Measurements from ENCODE around the gene DENND1B.

The DENND1B gene

GRCh38 chr1:197673292-197673691, 102.0 kb downstream of the DENND1B start:
- no peak for DNase-seq (ENCODE audit: low read depth, low spot score)
- 100% methylated on average over 1 of the region's 2 CpGs for whole genome bisulfite sequencing (ENCODE audit: insufficient coverage, insufficient read length)
- no peaks in the 10 kb centered on the region for H3K36me3 ChIP-seq (ENCODE audit: control insufficient read depth, insufficient read depth, low read length)
- no peaks in the 10 kb centered on the region for H3K9me3 ChIP-seq (ENCODE audit: control insufficient read depth, insufficient read depth, low read length)
- H3K4me3 ChIP-seq (ENCODE audit: low read length), result no peak overlapping the region
- no peak overlapping the region for H3K27ac ChIP-seq (ENCODE audit: low read length)
- peaks cover 1% of the 10 kb centered on the region; the same call in 1 of the 2 replicates for H3K4me1 ChIP-seq (ENCODE audit: control insufficient read depth, insufficient read depth, low read length)
- no peaks in the 10 kb centered on the region for H3K27me3 ChIP-seq (ENCODE audit: control insufficient read depth, insufficient read depth, low read length)

GRCh38 chr1:197672347-197672746, 102.9 kb downstream of the DENND1B start:
- Histone ChIP-seq H3K27ac (ENCODE audit: low read length) (no peak overlapping the region), H3K4me3 (ENCODE audit: low read length) (no peak overlapping the region), H3K27me3 (ENCODE audit: control insufficient read depth, insufficient read depth, low read length) (no peaks in the 10 kb centered on the region), H3K9me3 (ENCODE audit: control insufficient read depth, insufficient read depth, low read length) (no peaks in the 10 kb centered on the region), H3K4me1 (ENCODE audit: control insufficient read depth, insufficient read depth, low read length) (peaks cover 1% of the 10 kb centered on the region; the same call in 1 of the 2 replicates), H3K36me3 (ENCODE audit: control insufficient read depth, insufficient read depth, low read length) (no peaks in the 10 kb centered on the region)
- no CpG with 5 or more reads among the region's 1 CpG for WGBS (ENCODE audit: insufficient coverage, insufficient read length)
- no peak for DNase-seq (ENCODE audit: low read depth, low spot score)

GRCh38 chr1:197671920-197672319, 103.4 kb downstream of the DENND1B start:
- H3K9me3 ChIP-seq (ENCODE audit: control insufficient read depth, insufficient read depth, low read length), result no peaks in the 10 kb centered on the region
- H3K27ac ChIP-seq (ENCODE audit: low read length), result no peak overlapping the region
- H3K4me3 ChIP-seq (ENCODE audit: low read length), result no peak overlapping the region
- H3K4me1 ChIP-seq (ENCODE audit: control insufficient read depth, insufficient read depth, low read length), result peaks cover 1% of the 10 kb centered on the region; the same call in 1 of the 2 replicates
- no peak for DNase-seq (ENCODE audit: low read depth, low spot score)
- H3K27me3 ChIP-seq (ENCODE audit: control insufficient read depth, insufficient read depth, low read length), result no peaks in the 10 kb centered on the region
- no CpG with 5 or more reads among the region's 1 CpG for WGBS (ENCODE audit: insufficient coverage, insufficient read length)
- no peaks in the 10 kb centered on the region for H3K36me3 ChIP-seq (ENCODE audit: control insufficient read depth, insufficient read depth, low read length)

- Histone ChIP-seq H3K9me3 (ENCODE audit: control insufficient read depth, insufficient read depth, low read length) (no peaks in the 10 kb centered on the region), H3K27me3 (ENCODE audit: control insufficient read depth, insufficient read depth, low read length) (no peaks in the 10 kb centered on the region), H3K4me1 (ENCODE audit: control insufficient read depth, insufficient read depth, low read length) (peaks cover 1% of the 10 kb centered on the region; the same call in 1 of the 2 replicates), H3K4me3 (ENCODE audit: low read length) (no peak overlapping the region), H3K36me3 (ENCODE audit: control insufficient read depth, insufficient read depth, low read length) (no peaks in the 10 kb centered on the region), H3K27ac (ENCODE audit: low read length) (no peak overlapping the region)
- no CpG with 5 or more reads among the region's 1 CpG for WGBS (ENCODE audit: insufficient coverage, insufficient read length)
- no peak for DNase-seq (ENCODE audit: low read depth, low spot score)
These were observed 104.1 kb downstream of the DENND1B start for GRCh38 chr1:197671140-197671539.

GRCh38 chr1:197666769-197667285, 108.5 kb downstream of the DENND1B start:
- no peaks in the 10 kb centered on the region for H3K9me3 ChIP-seq (ENCODE audit: control insufficient read depth, insufficient read depth, low read length)
- no peak for DNase-seq (ENCODE audit: low read depth, low spot score)
- no CpG with 5 or more reads among the region's 11 CpGs for WGBS (ENCODE audit: insufficient coverage, insufficient read length)
- no peak overlapping the region for H3K27ac ChIP-seq (ENCODE audit: low read length)
- H3K36me3 ChIP-seq (ENCODE audit: control insufficient read depth, insufficient read depth, low read length), result no peaks in the 10 kb centered on the region
- no peak overlapping the region for H3K4me3 ChIP-seq (ENCODE audit: low read length)
- H3K27me3 ChIP-seq (ENCODE audit: control insufficient read depth, insufficient read depth, low read length), result no peaks in the 10 kb centered on the region
- no peaks in the 10 kb centered on the region for H3K4me1 ChIP-seq (ENCODE audit: control insufficient read depth, insufficient read depth, low read length)

GRCh38 chr1:197664391-197664790, 110.9 kb downstream of the DENND1B start:
- Histone ChIP-seq H3K9me3 (ENCODE audit: control insufficient read depth, insufficient read depth, low read length) (no peaks in the 10 kb centered on the region), H3K27me3 (ENCODE audit: control insufficient read depth, insufficient read depth, low read length) (no peaks in the 10 kb centered on the region), H3K4me1 (ENCODE audit: control insufficient read depth, insufficient read depth, low read length) (no peaks in the 10 kb centered on the region), H3K36me3 (ENCODE audit: control insufficient read depth, insufficient read depth, low read length) (no peaks in the 10 kb centered on the region), H3K27ac (ENCODE audit: low read length) (no peak overlapping the region), H3K4me3 (ENCODE audit: low read length) (no peak overlapping the region)
- no CpG with 5 or more reads among the region's 1 CpG for WGBS (ENCODE audit: insufficient coverage, insufficient read length)
- no peak for DNase-seq (ENCODE audit: low read depth, low spot score)

- WGBS (ENCODE audit: insufficient coverage, insufficient read length), result no CpG with 5 or more reads among the region's 4 CpGs
- no peaks in the 10 kb centered on the region for H3K36me3 ChIP-seq (ENCODE audit: control insufficient read depth, insufficient read depth, low read length)
- H3K27ac ChIP-seq (ENCODE audit: low read length), result no peak overlapping the region
- no peaks in the 10 kb centered on the region for H3K4me1 ChIP-seq (ENCODE audit: control insufficient read depth, insufficient read depth, low read length)
- DNase-seq (ENCODE audit: low read depth, low spot score), result no peak
- H3K4me3 ChIP-seq (ENCODE audit: low read length), result no peak overlapping the region
- H3K9me3 ChIP-seq (ENCODE audit: control insufficient read depth, insufficient read depth, low read length), result no peaks in the 10 kb centered on the region
- H3K27me3 ChIP-seq (ENCODE audit: control insufficient read depth, insufficient read depth, low read length), result no peaks in the 10 kb centered on the region
These were observed 111.9 kb downstream of the DENND1B start for GRCh38 chr1:197663162-197663953.

GRCh38 chr1:197660389-197660788, 114.9 kb downstream of the DENND1B start:
- no peak for DNase-seq (ENCODE audit: low read depth, low spot score)
- H3K4me1 ChIP-seq (ENCODE audit: control insufficient read depth, insufficient read depth, low read length), result no peaks in the 10 kb centered on the region
- H3K4me3 ChIP-seq (ENCODE audit: low read length), result no peak overlapping the region
- no peak overlapping the region for H3K27ac ChIP-seq (ENCODE audit: low read length)
- H3K9me3 ChIP-seq (ENCODE audit: control insufficient read depth, insufficient read depth, low read length), result no peaks in the 10 kb centered on the region
- no peaks in the 10 kb centered on the region for H3K36me3 ChIP-seq (ENCODE audit: control insufficient read depth, insufficient read depth, low read length)
- H3K27me3 ChIP-seq (ENCODE audit: control insufficient read depth, insufficient read depth, low read length), result no peaks in the 10 kb centered on the region

GRCh38 chr1:197659171-197659570, 116.1 kb downstream of the DENND1B start:
- no peak for DNase-seq (ENCODE audit: low read depth, low spot score)
- H3K9me3 ChIP-seq (ENCODE audit: control insufficient read depth, insufficient read depth, low read length), result no peaks in the 10 kb centered on the region
- no peaks in the 10 kb centered on the region for H3K36me3 ChIP-seq (ENCODE audit: control insufficient read depth, insufficient read depth, low read length)
- no peak overlapping the region for H3K27ac ChIP-seq (ENCODE audit: low read length)
- H3K27me3 ChIP-seq (ENCODE audit: control insufficient read depth, insufficient read depth, low read length), result no peaks in the 10 kb centered on the region
- no peaks in the 10 kb centered on the region for H3K4me1 ChIP-seq (ENCODE audit: control insufficient read depth, insufficient read depth, low read length)
- no CpG with 5 or more reads among the region's 3 CpGs for WGBS (ENCODE audit: insufficient coverage, insufficient read length)
- no peak overlapping the region for H3K4me3 ChIP-seq (ENCODE audit: low read length)

GRCh38 chr1:197649188-197649587, 126.1 kb downstream of the DENND1B start:
- Histone ChIP-seq H3K27ac (ENCODE audit: low read length) (no peak overlapping the region), H3K9me3 (ENCODE audit: control insufficient read depth, insufficient read depth, low read length) (no peaks in the 10 kb centered on the region), H3K36me3 (ENCODE audit: control insufficient read depth, insufficient read depth, low read length) (no peaks in the 10 kb centered on the region), H3K4me1 (ENCODE audit: control insufficient read depth, insufficient read depth, low read length) (no peaks in the 10 kb centered on the region), H3K27me3 (ENCODE audit: control insufficient read depth, insufficient read depth, low read length) (no peaks in the 10 kb centered on the region), H3K4me3 (ENCODE audit: low read length) (no peak overlapping the region)
- WGBS (ENCODE audit: insufficient coverage, insufficient read length), result no CpG with 5 or more reads among the region's 2 CpGs
- no peak for DNase-seq (ENCODE audit: low read depth, low spot score)

GRCh38 chr1:197638316-197638715, 137.0 kb downstream of the DENND1B start:
- Histone ChIP-seq H3K4me1 (ENCODE audit: control insufficient read depth, insufficient read depth, low read length) (peaks cover 2% of the 10 kb centered on the region; the same call in 1 of the 2 replicates), H3K27me3 (ENCODE audit: control insufficient read depth, insufficient read depth, low read length) (no peaks in the 10 kb centered on the region), H3K27ac (ENCODE audit: low read length) (no peak overlapping the region), H3K9me3 (ENCODE audit: control insufficient read depth, insufficient read depth, low read length) (no peaks in the 10 kb centered on the region), H3K4me3 (ENCODE audit: low read length) (no peak overlapping the region), H3K36me3 (ENCODE audit: control insufficient read depth, insufficient read depth, low read length) (no peaks in the 10 kb centered on the region)
- DNase-seq (ENCODE audit: low read depth, low spot score), result no peak
- no CpG with 5 or more reads among the region's 2 CpGs for WGBS (ENCODE audit: insufficient coverage, insufficient read length)
